Nephron (organoid): ENCODE measurements around the gene UQCRHL.

Source experiments
- H3K27ac Mint-ChIP-seq, 3 experiments: 2 replicates each; pipeline ENCODE4 v1.8.0; 2020; ENCODE audit warnings: mixed read lengths in 3 of 3, mild to moderate bottlenecking in 2 of 3, moderate library complexity in 1 of 3
- H3K27me3 Mint-ChIP-seq: 2 replicates; pipeline ENCODE4 v1.8.0; 2021; ENCODE audit warnings: low read depth, mild to moderate bottlenecking, moderate library complexity, mixed read lengths
- H3K36me3 Mint-ChIP-seq: 2 replicates; pipeline ENCODE4 v1.8.0; 2020; ENCODE audit warnings: low read depth, mixed read lengths
- H3K4me1 Mint-ChIP-seq: 2 replicates; pipeline ENCODE4 v1.8.0; 2020; ENCODE audit warnings: mixed read lengths
- H3K4me3 Mint-ChIP-seq, 3 experiments: 2 replicates each; pipeline ENCODE4 v1.8.0; 2020; ENCODE audit warnings: mild to moderate bottlenecking in 3 of 3, mixed read lengths in 3 of 3, moderate library complexity in 2 of 3
- H3K9me3 Mint-ChIP-seq: 2 replicates; pipeline ENCODE4 v1.8.0; 2020; ENCODE audit warnings: mixed read lengths
- TF ChIP-seq, protein P1 (sequence below), 3 experiments: fragments of 200-600 bp; sonication (generic); IDR thresholded peaks; one replicate each; pipeline ENCODE4 v1.5.0; 2021; ENCODE audit warnings: antibody characterized with exemption in 3 of 3; ENCODE audit not compliant: unreplicated experiment in 3 of 3

Gene UQCRHL

GRCh38 chr1:15758343-15758931 is 49.0 kb downstream of the UQCRHL start, which contains the start of gene FBLIM1:
TSS of gene FBLIM1 (plus strand) at chr1:15758795. CDS start at chr1:15764984, 6,189 bp downstream.
- Mint-ChIP-seq H3K27me3 (peaks cover 2% of the 10 kb centered on the region), H3K4me3 (peak within 1 kb of the TSS; percentile 90 to 95 (median 95)), H3K27ac (peak within 1 kb of the TSS; percentile 78 to 97 (median 94)), H3K4me1 (peaks cover 31% of the 10 kb centered on the region), H3K36me3 (peaks cover 9% of the 10 kb centered on the region), H3K9me3 (no peaks in the 10 kb centered on the region)
- TF ChIP-seq, protein P1, sequence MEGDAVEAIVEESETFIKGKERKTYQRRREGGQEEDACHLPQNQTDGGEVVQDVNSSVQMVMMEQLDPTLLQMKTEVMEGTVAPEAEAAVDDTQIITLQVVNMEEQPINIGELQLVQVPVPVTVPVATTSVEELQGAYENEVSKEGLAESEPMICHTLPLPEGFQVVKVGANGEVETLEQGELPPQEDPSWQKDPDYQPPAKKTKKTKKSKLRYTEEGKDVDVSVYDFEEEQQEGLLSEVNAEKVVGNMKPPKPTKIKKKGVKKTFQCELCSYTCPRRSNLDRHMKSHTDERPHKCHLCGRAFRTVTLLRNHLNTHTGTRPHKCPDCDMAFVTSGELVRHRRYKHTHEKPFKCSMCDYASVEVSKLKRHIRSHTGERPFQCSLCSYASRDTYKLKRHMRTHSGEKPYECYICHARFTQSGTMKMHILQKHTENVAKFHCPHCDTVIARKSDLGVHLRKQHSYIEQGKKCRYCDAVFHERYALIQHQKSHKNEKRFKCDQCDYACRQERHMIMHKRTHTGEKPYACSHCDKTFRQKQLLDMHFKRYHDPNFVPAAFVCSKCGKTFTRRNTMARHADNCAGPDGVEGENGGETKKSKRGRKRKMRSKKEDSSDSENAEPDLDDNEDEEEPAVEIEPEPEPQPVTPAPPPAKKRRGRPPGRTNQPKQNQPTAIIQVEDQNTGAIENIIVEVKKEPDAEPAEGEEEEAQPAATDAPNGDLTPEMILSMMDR (IDR thresholded peaks at IDR 0.05; ENCODE audit: unreplicated experiment in 3 of 3) = no peak

DNA sequence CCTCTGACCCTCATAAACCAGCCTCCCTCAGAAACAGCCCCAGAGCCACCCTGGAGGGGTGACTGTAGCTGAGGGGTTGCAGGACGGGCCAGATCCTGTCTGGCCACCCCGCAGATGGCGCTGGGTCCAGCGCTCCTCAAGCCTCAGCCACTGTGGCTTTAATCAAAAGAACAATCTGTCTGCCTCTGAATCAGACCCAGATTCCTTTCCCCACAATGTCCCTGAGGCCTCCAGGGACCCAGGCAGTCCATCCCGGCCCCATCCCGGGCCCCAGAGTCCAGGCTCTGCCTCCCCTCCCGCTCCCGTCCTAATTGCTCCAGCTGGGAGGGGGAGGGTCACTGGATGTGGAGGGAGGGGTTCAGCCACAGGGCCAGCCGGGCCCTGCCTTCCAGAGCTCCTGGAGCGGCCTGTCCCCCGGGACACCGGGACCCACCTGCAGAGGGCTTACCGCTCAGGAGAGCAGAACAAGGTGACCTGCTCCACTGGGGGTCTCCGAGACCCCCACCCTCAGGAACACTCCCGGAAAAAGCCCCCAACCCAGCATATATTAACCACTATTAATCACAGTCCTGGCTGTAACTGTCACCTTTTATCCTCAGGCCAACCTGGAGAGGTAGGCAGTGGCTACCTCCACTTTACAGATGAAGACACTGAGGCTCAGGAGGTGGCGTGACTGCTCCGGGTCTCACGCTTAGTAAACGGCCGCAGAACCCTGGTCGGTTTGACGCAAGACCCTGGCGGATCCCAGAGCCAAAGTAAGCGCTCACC is 49.7 kb downstream of the UQCRHL start:
- peaks cover 30% of the 10 kb centered on the region for H3K4me1 Mint-ChIP-seq
- TF ChIP-seq, protein P1 (IDR thresholded peaks at IDR 0.05; ENCODE audit: unreplicated experiment in 3 of 3) = no peak
- peaks cover 7% of the 10 kb centered on the region for H3K36me3 Mint-ChIP-seq
- peaks cover 3% of the 10 kb centered on the region for H3K27me3 Mint-ChIP-seq
- peak overlapping the region; percentile 66 to 87 (median 79) for H3K27ac Mint-ChIP-seq
- no peaks in the 10 kb centered on the region for H3K9me3 Mint-ChIP-seq
- peak overlapping the region; percentile 85 to 91 (median 89) for H3K4me3 Mint-ChIP-seq
